Breast epithelium (tissue), 3 donors: Measurements from ENCODE around the gene PKD1.

Source experiments
- CTCF ChIP-seq, 3 donors: fragments of 450-650 bp; IDR thresholded peaks; one replicate each; pipeline ENCODE4 v1.5.1; 2016 to 2017; ENCODE audit warnings: antibody characterized with exemption in 3 of 3, mild to moderate bottlenecking in 3 of 3, moderate library complexity in 3 of 3
- POLR2AphosphoS5 ChIP-seq, 3 donors: sonication (generic); formaldehyde crosslinking; IDR thresholded peaks; one replicate each; pipeline ENCODE4 v1.6.1; 2017; ENCODE audit warnings: antibody characterized with exemption in 3 of 3

GRCh38 chr16:2158262-2158638 lies 22.6 kb upstream of the PKD1 start:
- TF ChIP-seq POLR2AphosphoS5 (IDR thresholded peaks at IDR 0.05), result no peak
- TF ChIP-seq CTCF (IDR thresholded peaks at IDR 0.05), result no peak
